Measurements from ENCODE around the gene RNF166. TPM values are rescaled to one million over a fixed set of nuclear protein-coding genes. Genes with fewer than 3 reads are reported as not detected.

The RNF166 gene
- total and polyA plus RNA-seq, 4 donors: 6.5 to 9.1 (median 7.6) TPM

GRCh38 chr16:88735121-88735520 is 28.9 kb upstream of the RNF166 start:
- Histone ChIP-seq H3K36me3 (ENCODE audit: control insufficient read depth in 4 of 4, insufficient read depth in 3 of 4, low read depth in 1 of 4, low read length in 3 of 4) (peaks cover 4 to 42% (median 19%) of the 10 kb centered on the region in 4 donors), H3K9me3 (ENCODE audit: control insufficient read depth in 4 of 4, low read length in 3 of 4) (no peaks in the 10 kb centered on the region), H3K4me3 (ENCODE audit: low read depth in 1 of 3, low read length in 3 of 3) (no peak overlapping the region), H3K9ac (ENCODE audit: low read depth in 1 of 2, low read length in 2 of 2) (no peak overlapping the region), H3K4me1 (ENCODE audit: control insufficient read depth in 4 of 4, insufficient read depth in 4 of 4, low read length in 3 of 4) (peaks cover 0 to 2% (median under 1%) of the 10 kb centered on the region in 4 donors), H3K27me3 (ENCODE audit: control insufficient read depth in 4 of 4, insufficient read depth in 4 of 4, low read length in 3 of 4) (no peaks in the 10 kb centered on the region), H3K27ac (ENCODE audit: low read depth in 1 of 2, low read length in 2 of 2) (no peak overlapping the region)
- WGBS: 96% methylated on average over 16 of the region's 16 CpGs
- no peak for DNase-seq (ENCODE audit: low spot score)
- TF ChIP-seq, protein P1, sequence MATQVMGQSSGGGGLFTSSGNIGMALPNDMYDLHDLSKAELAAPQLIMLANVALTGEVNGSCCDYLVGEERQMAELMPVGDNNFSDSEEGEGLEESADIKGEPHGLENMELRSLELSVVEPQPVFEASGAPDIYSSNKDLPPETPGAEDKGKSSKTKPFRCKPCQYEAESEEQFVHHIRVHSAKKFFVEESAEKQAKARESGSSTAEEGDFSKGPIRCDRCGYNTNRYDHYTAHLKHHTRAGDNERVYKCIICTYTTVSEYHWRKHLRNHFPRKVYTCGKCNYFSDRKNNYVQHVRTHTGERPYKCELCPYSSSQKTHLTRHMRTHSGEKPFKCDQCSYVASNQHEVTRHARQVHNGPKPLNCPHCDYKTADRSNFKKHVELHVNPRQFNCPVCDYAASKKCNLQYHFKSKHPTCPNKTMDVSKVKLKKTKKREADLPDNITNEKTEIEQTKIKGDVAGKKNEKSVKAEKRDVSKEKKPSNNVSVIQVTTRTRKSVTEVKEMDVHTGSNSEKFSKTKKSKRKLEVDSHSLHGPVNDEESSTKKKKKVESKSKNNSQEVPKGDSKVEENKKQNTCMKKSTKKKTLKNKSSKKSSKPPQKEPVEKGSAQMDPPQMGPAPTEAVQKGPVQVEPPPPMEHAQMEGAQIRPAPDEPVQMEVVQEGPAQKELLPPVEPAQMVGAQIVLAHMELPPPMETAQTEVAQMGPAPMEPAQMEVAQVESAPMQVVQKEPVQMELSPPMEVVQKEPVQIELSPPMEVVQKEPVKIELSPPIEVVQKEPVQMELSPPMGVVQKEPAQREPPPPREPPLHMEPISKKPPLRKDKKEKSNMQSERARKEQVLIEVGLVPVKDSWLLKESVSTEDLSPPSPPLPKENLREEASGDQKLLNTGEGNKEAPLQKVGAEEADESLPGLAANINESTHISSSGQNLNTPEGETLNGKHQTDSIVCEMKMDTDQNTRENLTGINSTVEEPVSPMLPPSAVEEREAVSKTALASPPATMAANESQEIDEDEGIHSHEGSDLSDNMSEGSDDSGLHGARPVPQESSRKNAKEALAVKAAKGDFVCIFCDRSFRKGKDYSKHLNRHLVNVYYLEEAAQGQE (IDR thresholded peaks at IDR 0.05): no peak
- no peak for TF ChIP-seq FOXA1 (IDR thresholded peaks at IDR 0.05)
- no peak for TF ChIP-seq HNF4G (IDR thresholded peaks at IDR 0.05)
- TF ChIP-seq GABPA (IDR thresholded peaks at IDR 0.05 in 1 of 2, conservative IDR thresholded peaks at IDR 0.05 in 1 of 2): no peak
- TF ChIP-seq NR2F2 (IDR thresholded peaks at IDR 0.05): no peak
- no peak for TF ChIP-seq YY1 (IDR thresholded peaks at IDR 0.05)
- TF ChIP-seq, protein P2, sequence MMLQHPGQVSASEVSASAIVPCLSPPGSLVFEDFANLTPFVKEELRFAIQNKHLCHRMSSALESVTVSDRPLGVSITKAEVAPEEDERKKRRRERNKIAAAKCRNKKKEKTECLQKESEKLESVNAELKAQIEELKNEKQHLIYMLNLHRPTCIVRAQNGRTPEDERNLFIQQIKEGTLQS (IDR thresholded peaks at IDR 0.05): no peak
- no peak for TF ChIP-seq JUND (IDR thresholded peaks at IDR 0.05)

DNA sequence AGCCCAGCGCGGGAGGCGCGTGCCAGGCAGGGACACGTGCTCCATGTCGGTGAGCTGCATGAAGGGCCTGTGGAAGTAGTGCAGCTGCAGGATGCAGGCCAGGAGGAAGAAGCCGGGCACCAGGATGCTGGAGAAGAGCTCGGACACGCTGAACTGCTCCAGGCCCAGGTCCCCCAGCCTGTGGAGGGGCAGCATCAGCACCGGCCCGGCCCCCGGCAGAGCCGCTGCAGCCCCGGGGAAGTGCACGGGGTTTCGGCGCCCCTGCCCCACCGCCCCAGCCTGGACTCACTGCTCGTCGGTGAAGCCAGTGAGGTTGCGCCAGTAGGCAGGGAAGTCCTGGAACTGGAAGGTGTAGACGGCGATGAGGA is 28.1 kb upstream of the RNF166 start:
- H3K27ac ChIP-seq (ENCODE audit: low read depth in 1 of 2, low read length in 2 of 2): no peak overlapping the region
- no peak for DNase-seq (ENCODE audit: low spot score)
- peaks cover 0 to 2% (median under 1%) of the 10 kb centered on the region in 4 donors for H3K4me1 ChIP-seq (ENCODE audit: control insufficient read depth in 4 of 4, insufficient read depth in 4 of 4, low read length in 3 of 4)
- H3K4me3 ChIP-seq (ENCODE audit: low read depth in 1 of 3, low read length in 3 of 3): no peak overlapping the region
- WGBS: 93% methylated on average over 23 of the region's 23 CpGs
- H3K9ac ChIP-seq (ENCODE audit: low read depth in 1 of 2, low read length in 2 of 2): no peak overlapping the region
- H3K9me3 ChIP-seq (ENCODE audit: control insufficient read depth in 4 of 4, low read length in 3 of 4): no peaks in the 10 kb centered on the region
- no peaks in the 10 kb centered on the region for H3K27me3 ChIP-seq (ENCODE audit: control insufficient read depth in 4 of 4, insufficient read depth in 4 of 4, low read length in 3 of 4)
- TF ChIP-seq HNF4A (conservative IDR thresholded peaks at IDR 0.05) (no peak), RAD21 (IDR thresholded peaks at IDR 0.05) (no peak)
- H3K36me3 ChIP-seq (ENCODE audit: control insufficient read depth in 4 of 4, insufficient read depth in 3 of 4, low read depth in 1 of 4, low read length in 3 of 4): peaks cover 4 to 44% (median 19%) of the 10 kb centered on the region in 4 donors

DNA sequence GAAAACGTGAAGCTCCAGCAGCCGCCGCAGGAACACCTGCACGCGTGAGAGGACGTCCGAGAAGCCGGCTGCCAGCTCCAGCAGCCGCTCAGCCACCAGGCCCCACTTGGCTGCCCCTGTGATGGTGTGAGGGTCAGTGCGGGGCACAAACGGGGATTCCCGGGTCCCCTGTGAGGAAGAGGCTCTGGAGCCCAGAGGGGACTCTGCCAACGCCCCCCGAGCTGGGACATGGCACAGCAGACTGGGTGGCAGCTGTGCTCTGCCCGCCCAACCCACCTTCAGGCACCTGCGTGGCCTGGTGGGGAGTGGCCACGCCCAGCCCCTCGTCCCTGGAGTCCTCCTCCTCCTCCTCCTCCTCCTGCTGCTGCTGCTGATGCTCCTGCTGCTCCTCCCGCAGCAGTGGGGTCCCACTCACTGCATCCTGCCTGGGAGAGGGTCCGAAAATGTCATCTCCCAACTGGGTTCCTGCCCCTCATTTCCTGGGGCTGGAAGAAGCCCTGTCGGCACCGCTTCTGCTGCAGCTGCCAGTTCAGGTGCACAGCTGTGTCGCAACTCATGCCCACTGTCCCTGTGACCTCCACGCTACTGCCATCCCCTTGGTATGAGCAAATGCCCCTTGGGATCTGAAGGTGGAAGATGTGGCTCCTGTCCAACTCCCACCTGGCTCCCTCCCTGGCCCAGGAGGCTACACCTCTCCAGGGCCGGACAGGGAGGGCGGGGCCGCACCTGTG is 27.6 kb upstream of the RNF166 start:
- Histone ChIP-seq H3K36me3 (ENCODE audit: control insufficient read depth in 4 of 4, insufficient read depth in 3 of 4, low read depth in 1 of 4, low read length in 3 of 4) (peaks cover 4 to 44% (median 19%) of the 10 kb centered on the region in 4 donors), H3K4me1 (ENCODE audit: control insufficient read depth in 4 of 4, insufficient read depth in 4 of 4, low read length in 3 of 4) (peaks cover 0 to 2% (median under 1%) of the 10 kb centered on the region in 4 donors), H3K9ac (ENCODE audit: low read depth in 1 of 2, low read length in 2 of 2) (no peak overlapping the region), H3K27me3 (ENCODE audit: control insufficient read depth in 4 of 4, insufficient read depth in 4 of 4, low read length in 3 of 4) (no peaks in the 10 kb centered on the region), H3K27ac (ENCODE audit: low read depth in 1 of 2, low read length in 2 of 2) (no peak overlapping the region), H3K9me3 (ENCODE audit: control insufficient read depth in 4 of 4, low read length in 3 of 4) (no peaks in the 10 kb centered on the region), H3K4me3 (ENCODE audit: low read depth in 1 of 3, low read length in 3 of 3) (no peak overlapping the region)
- WGBS: 89% methylated on average over 27 of the region's 27 CpGs
- DNase-seq (ENCODE audit: low spot score): no peak
- TF ChIP-seq GABPA (IDR thresholded peaks at IDR 0.05 in 1 of 2, conservative IDR thresholded peaks at IDR 0.05 in 1 of 2): no peak
- TF ChIP-seq RXRA (IDR thresholded peaks at IDR 0.05): no peak
- TF ChIP-seq FOXA1 (IDR thresholded peaks at IDR 0.05): no peak
- no peak for TF ChIP-seq JUND (IDR thresholded peaks at IDR 0.05)
- TF ChIP-seq TAF1 (conservative IDR thresholded peaks at IDR 0.05): no peak
- no peak for TF ChIP-seq RAD21 (IDR thresholded peaks at IDR 0.05)
- TF ChIP-seq, protein P3, sequence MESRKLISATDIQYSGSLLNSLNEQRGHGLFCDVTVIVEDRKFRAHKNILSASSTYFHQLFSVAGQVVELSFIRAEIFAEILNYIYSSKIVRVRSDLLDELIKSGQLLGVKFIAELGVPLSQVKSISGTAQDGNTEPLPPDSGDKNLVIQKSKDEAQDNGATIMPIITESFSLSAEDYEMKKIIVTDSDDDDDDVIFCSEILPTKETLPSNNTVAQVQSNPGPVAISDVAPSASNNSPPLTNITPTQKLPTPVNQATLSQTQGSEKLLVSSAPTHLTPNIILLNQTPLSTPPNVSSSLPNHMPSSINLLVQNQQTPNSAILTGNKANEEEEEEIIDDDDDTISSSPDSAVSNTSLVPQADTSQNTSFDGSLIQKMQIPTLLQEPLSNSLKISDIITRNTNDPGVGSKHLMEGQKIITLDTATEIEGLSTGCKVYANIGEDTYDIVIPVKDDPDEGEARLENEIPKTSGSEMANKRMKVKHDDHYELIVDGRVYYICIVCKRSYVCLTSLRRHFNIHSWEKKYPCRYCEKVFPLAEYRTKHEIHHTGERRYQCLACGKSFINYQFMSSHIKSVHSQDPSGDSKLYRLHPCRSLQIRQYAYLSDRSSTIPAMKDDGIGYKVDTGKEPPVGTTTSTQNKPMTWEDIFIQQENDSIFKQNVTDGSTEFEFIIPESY (IDR thresholded peaks at IDR 0.05): no peak
- TF ChIP-seq, protein P4, sequence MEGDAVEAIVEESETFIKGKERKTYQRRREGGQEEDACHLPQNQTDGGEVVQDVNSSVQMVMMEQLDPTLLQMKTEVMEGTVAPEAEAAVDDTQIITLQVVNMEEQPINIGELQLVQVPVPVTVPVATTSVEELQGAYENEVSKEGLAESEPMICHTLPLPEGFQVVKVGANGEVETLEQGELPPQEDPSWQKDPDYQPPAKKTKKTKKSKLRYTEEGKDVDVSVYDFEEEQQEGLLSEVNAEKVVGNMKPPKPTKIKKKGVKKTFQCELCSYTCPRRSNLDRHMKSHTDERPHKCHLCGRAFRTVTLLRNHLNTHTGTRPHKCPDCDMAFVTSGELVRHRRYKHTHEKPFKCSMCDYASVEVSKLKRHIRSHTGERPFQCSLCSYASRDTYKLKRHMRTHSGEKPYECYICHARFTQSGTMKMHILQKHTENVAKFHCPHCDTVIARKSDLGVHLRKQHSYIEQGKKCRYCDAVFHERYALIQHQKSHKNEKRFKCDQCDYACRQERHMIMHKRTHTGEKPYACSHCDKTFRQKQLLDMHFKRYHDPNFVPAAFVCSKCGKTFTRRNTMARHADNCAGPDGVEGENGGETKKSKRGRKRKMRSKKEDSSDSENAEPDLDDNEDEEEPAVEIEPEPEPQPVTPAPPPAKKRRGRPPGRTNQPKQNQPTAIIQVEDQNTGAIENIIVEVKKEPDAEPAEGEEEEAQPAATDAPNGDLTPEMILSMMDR (IDR thresholded peaks at IDR 0.05; ENCODE audit: low read depth, low read length, missing input control): no peak
- TF ChIP-seq, protein P1 (IDR thresholded peaks at IDR 0.05): no peak
- TF ChIP-seq EGR1 (IDR thresholded peaks at IDR 0.05; ENCODE audit: low read depth in 2 of 2): no peak
- no peak for TF ChIP-seq FOXA2 (IDR thresholded peaks at IDR 0.05)
